ENCODE data around the gene GPR83. TPM values are rescaled to one million over a fixed set of nuclear protein-coding genes. Genes with fewer than 3 reads are reported as not detected.
A peak's percentile ranks its signal among the peaks of the same experiment; 100 is the strongest.

Gene GPR83
- total RNA-seq, 1 donor from 2014 or later, result 0.14 TPM

- Histone ChIP-seq H3K27ac (ENCODE audit: low read depth, low read length) (no peak overlapping the region), H4K20me1 (ENCODE audit: insufficient read depth, low read length) (no peaks in the 10 kb centered on the region), H3K9me3 (ENCODE audit: insufficient read depth, low read depth, low read length) (no peaks in the 10 kb centered on the region), H3K4me1 (ENCODE audit: insufficient read depth, low read length) (no peaks in the 10 kb centered on the region), H3K27me3 (ENCODE audit: insufficient read depth, low read length) (no peaks in the 10 kb centered on the region), H3K4me3 (ENCODE audit: insufficient read depth, low read depth, low read length) (no peak overlapping the region), H2AFZ (ENCODE audit: low read depth, low read length) (no peak overlapping the region), H3K4me2 (ENCODE audit: low read length) (no peak overlapping the region), H3K36me3 (ENCODE audit: insufficient read depth, low read length) (no peaks in the 10 kb centered on the region), H3K9ac (ENCODE audit: low read length) (no peak overlapping the region), H3K79me2 (ENCODE audit: insufficient read depth, low read length) (no peaks in the 10 kb centered on the region)
- Mint-ChIP-seq H3K4me1 (ENCODE audit: low read depth, unreplicated experiment) (no peaks in the 10 kb centered on the region), H3K27ac (ENCODE audit: unreplicated experiment) (no peak overlapping the region), H3K27me3 (ENCODE audit: low read depth, unreplicated experiment) (no peaks in the 10 kb centered on the region), H3K4me3 (ENCODE audit: unreplicated experiment) (no peak overlapping the region), H3K36me3 (ENCODE audit: low read depth, unreplicated experiment) (peaks cover 2% of the 10 kb centered on the region), H3K9me3 (ENCODE audit: unreplicated experiment) (no peaks in the 10 kb centered on the region)
- TF ChIP-seq, protein P1, sequence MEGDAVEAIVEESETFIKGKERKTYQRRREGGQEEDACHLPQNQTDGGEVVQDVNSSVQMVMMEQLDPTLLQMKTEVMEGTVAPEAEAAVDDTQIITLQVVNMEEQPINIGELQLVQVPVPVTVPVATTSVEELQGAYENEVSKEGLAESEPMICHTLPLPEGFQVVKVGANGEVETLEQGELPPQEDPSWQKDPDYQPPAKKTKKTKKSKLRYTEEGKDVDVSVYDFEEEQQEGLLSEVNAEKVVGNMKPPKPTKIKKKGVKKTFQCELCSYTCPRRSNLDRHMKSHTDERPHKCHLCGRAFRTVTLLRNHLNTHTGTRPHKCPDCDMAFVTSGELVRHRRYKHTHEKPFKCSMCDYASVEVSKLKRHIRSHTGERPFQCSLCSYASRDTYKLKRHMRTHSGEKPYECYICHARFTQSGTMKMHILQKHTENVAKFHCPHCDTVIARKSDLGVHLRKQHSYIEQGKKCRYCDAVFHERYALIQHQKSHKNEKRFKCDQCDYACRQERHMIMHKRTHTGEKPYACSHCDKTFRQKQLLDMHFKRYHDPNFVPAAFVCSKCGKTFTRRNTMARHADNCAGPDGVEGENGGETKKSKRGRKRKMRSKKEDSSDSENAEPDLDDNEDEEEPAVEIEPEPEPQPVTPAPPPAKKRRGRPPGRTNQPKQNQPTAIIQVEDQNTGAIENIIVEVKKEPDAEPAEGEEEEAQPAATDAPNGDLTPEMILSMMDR (IDR thresholded peaks at IDR 0.05; ENCODE audit: insufficient read depth, low read depth, low read length), result peak; percentile 49
- no peak for TF ChIP-seq EZH2 (IDR thresholded peaks at IDR 0.05; ENCODE audit: insufficient read depth, low read length)
- FAIRE-seq, result peak; percentile 13
- peak; percentile 25 for DNase-seq (ENCODE audit: low read depth)
These were observed 16.3 kb upstream of the GPR83 start for GRCh38 chr11:94417386-94417987.

DNA sequence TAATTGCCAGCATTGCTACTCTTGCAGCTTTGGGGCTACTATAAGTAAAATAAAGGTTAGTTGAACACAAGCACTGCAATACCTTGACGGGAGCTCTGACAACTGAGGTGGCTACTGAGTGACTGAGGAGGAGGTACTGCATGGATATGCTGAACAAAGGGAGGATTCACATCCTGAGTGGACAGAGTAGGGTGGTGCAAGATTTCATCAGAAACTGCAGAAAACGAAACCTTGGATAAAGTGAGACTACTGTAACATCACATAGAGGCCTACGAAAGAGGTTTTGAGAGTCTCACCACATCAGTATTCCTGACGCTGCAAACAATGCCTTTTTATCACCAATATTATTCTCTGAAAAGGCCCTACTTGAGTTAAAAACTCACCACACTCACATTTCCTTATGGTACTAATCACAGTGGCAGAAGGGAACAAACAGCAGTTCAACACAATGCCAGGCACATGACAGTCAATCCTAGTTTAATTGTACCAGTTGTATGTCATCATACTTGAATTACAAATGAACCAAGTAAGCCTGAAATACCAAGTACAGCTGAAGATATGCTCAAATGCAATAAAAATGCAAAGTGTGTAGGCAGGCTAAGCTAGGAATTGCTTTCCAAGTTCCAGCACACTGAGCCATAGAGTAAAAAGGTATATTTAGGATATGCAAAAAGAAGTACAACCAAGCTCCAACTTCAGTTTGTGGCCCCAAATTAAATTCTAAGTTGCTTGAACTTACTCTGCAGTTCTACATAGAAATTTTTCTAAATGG lies 4.0 kb upstream of the GPR83 start:
- DNase-seq (ENCODE audit: low read depth), result no peak
- peaks cover 10% of the 10 kb centered on the region for H3K9me3 Mint-ChIP-seq (ENCODE audit: unreplicated experiment)

More for the DNA sequence above, 4.0 kb upstream of the GPR83 start:
- H3K27ac ChIP-seq (ENCODE audit: low read depth, low read length), result no peak overlapping the region
- H3K27ac Mint-ChIP-seq (ENCODE audit: unreplicated experiment), result peak overlapping the region; percentile 54
- no peak overlapping the region for H3K9ac ChIP-seq (ENCODE audit: low read length)
- peaks cover 2% of the 10 kb centered on the region for H3K4me1 Mint-ChIP-seq (ENCODE audit: low read depth, unreplicated experiment)
- H3K79me2 ChIP-seq (ENCODE audit: insufficient read depth, low read length), result no peaks in the 10 kb centered on the region
- peaks cover 4% of the 10 kb centered on the region for H3K4me1 ChIP-seq (ENCODE audit: insufficient read depth, low read length)
- no peak overlapping the region for H3K4me3 ChIP-seq (ENCODE audit: insufficient read depth, low read depth, low read length)
- H3K4me3 Mint-ChIP-seq (ENCODE audit: unreplicated experiment), result no peak overlapping the region
- no peak overlapping the region for H2AFZ ChIP-seq (ENCODE audit: low read depth, low read length)
- H3K27me3 ChIP-seq (ENCODE audit: insufficient read depth, low read length), result peaks cover 13% of the 10 kb centered on the region
- H3K36me3 Mint-ChIP-seq (ENCODE audit: low read depth, unreplicated experiment), result peaks cover 2% of the 10 kb centered on the region
- no peaks in the 10 kb centered on the region for H3K36me3 ChIP-seq (ENCODE audit: insufficient read depth, low read length)
- H4K20me1 ChIP-seq (ENCODE audit: insufficient read depth, low read length), result no peaks in the 10 kb centered on the region
- no peaks in the 10 kb centered on the region for H3K9me3 ChIP-seq (ENCODE audit: insufficient read depth, low read depth, low read length)
- H3K27me3 Mint-ChIP-seq (ENCODE audit: low read depth, unreplicated experiment), result peaks cover 25% of the 10 kb centered on the region
- no peak for FAIRE-seq
- H3K4me2 ChIP-seq (ENCODE audit: low read length), result no peak overlapping the region
- TF ChIP-seq, protein P1 (IDR thresholded peaks at IDR 0.05; ENCODE audit: insufficient read depth, low read depth, low read length), result no peak
- TF ChIP-seq EZH2 (IDR thresholded peaks at IDR 0.05; ENCODE audit: insufficient read depth, low read length), result no peak
